ENCODE results near the gene EPB41L4A.

DNA sequence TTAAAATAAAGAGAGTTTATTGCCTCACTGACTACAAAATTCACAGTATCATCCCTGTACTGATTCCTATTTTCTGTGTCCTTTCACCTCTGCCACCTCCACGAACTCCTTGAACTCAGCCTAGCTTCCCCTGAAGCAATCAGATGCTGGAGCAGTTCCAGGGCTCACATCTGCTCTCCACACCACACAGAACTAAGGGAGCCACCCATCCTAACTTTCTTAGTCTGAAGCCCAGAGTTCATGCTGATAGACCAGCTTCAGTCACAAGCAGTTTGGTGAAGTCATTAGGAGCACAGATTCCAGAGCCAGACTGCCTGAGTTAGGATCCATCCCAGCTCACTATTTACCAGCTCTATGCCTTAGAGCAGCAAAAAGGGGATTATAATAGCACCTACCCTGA lies 15.6 kb upstream of the EPB41L4A start:
- TF ChIP-seq, protein P1, sequence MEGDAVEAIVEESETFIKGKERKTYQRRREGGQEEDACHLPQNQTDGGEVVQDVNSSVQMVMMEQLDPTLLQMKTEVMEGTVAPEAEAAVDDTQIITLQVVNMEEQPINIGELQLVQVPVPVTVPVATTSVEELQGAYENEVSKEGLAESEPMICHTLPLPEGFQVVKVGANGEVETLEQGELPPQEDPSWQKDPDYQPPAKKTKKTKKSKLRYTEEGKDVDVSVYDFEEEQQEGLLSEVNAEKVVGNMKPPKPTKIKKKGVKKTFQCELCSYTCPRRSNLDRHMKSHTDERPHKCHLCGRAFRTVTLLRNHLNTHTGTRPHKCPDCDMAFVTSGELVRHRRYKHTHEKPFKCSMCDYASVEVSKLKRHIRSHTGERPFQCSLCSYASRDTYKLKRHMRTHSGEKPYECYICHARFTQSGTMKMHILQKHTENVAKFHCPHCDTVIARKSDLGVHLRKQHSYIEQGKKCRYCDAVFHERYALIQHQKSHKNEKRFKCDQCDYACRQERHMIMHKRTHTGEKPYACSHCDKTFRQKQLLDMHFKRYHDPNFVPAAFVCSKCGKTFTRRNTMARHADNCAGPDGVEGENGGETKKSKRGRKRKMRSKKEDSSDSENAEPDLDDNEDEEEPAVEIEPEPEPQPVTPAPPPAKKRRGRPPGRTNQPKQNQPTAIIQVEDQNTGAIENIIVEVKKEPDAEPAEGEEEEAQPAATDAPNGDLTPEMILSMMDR (IDR thresholded peaks at IDR 0.05), result no peak
- no peak for TF ChIP-seq POLR2AphosphoS5 (IDR thresholded peaks at IDR 0.05; ENCODE audit: low read depth, low read length)
- TF ChIP-seq SIN3A (IDR thresholded peaks at IDR 0.05; ENCODE audit: borderline replicate concordance, insufficient read depth, low read depth, low read length), result no peak
